NCI-H1694 treated with DMSO at 0.1 percent for 48 hours (cell line): ENCODE results near the gene MUC2.

ENCODE experiments used
- DNase-seq: peaks from one replicate; lab custom pipeline; 2025; lab: John Stamatoyannopoulos, UW

The MUC2 gene

DNA sequence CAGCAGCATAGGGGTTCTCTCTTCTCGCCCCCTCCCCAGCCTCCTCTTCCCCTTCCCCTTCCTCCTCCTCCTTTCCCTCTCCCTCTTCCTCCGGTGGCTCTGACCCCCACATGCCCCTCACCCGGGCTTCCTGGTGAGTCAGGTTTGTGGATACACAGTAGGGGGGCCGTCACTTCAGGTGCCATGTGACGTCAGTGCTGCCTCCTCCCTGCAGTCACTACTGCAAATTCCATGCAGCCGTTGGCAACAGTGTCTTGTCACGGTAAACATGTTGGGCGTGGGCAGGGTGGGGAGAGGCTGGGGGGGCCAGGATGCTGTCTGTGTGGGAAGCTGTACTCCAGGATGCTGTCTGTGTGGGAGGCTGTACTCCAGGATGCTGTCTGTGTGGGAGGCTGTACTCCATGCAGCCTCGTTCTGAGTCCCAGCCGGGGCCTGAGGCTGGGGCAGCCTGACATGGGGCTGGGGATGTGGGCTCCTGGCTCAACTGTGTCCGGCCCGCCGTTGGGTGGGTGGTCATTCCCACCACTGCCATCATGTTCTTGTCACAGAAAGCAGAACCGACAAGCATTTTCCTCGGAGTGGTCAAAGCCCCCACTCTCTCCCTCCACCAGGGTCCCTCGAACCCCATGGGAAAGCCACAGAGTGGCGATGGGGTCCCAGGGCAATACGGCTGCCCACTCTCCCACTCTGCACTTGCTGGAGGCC lies 2.4 kb upstream of the MUC2 start:
- DNase-seq: no peak

DNA sequence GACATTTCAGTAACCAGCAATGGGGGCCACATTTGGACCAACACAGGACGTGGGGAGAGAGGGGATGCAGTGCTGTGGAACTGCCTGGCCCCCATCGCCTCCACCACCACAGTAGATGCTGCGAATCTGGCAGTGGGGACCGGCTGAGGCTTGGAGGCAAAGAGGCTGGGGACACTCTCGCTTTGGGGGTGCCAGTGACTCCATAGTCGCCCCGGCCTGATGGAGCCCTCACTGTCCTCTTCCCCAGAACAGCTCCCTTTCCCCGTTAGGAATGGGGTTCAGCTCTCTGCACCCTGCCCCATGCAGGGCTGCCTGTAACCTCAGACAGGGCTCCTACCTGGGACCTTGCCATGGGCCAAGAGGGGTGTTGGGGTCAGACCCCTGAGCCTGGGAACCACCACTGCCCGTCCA lies 1.8 kb upstream of the MUC2 start:
- DNase-seq: no peak

DNA sequence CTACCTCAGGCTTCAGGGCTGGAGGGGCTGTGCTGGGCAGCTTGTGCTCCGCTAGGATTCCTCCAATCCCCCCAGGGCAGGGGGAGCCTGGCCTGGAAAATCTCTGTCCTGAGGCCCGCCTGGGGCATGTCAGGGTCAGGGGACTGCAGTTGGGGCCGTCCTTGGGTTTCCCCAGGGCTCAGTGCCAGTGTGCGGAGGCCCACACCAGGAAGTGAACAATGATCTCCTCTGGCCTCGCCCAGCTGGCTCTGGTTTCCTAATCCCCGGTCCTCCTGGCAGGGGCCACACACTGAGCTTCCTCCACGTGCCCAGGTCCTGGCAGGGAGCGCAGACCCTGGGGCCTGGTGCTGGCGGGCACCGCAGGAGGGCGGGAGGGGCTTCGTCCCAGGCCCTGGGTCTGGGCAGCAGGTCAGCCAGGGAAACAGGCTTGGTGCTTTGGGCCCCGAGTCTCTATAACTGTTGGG lies 1.4 kb upstream of the MUC2 start:
- DNase-seq: no peak

DNA sequence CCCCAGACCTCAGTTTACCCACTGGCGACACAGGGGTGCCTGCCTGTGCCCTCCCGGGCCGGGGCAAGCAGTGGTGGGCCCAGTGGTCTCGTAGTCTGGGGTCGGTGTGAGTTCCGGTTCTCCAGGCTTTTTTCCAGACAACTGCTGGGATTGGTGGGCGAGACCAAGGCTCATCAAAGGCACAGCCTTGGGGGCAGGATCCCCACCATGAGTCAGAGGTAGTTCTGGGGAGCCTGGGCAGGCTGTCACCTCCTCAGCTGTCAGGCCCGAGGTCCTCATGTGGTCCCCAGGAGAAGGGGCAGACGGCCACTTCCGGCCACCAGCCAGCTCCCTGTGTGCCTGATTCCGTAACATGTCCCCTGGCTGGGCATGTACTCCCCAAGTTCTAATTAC lies 827 bp upstream of the MUC2 start:
- no peak for DNase-seq

DNA sequence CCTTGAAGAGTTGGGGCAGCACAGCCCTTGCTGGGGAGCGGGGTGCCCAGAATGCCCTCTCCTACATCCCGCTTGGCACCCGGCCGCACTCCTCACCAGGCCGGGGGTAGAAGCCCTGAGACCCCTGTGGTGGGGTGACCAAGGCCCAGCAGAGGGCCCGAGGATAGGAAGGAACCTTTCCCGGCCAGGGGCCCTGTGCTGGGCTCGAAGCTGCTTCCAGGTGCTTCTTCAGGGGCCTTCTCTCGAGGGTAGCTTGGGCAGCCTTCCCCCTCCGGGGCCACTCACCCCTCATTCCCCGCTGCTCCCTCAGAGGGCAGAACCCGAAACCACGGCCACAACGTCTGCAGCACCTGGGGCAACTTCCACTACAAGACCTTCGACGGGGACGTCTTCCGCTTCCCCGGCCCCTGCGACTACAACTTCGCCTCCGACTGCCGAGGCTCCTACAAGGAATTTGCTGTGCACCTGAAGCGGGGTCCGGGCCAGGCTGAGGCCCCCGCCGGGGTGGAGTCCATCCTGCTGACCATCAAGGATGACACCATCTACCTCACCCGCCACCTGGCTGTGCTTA lies 752 bp downstream of the MUC2 start:
- DNase-seq: no peak

DNA sequence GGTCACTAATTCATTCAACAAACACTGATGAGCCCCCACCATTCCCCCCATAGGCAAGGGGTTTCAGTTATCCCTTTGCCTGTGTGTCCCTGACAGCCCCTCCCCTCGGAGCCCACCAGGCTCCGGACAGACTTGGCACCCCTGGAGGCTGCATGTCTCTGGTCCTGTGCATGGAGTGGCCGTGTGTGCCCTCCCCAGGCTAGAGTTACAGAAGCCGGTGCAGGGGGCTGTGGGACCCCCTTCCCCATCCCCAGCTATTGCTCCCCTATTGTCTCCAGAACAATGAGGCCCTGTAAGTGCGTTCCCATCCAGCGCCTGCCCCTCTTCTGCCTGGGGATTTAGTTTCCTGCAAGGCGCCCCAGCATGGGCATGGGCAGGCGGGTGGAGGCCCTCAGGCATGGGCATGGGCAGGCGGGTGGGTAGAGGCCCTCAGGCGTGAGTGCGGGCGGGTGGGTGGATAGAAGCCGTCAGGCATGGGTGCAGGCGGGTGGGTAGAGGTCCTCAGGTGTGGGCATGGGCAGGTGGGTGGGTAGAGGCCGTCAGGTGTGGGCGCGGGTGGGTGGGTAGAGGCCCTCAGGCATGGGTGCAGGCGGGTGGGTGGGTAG lies 1.5 kb downstream of the MUC2 start:
- no peak for DNase-seq

DNA sequence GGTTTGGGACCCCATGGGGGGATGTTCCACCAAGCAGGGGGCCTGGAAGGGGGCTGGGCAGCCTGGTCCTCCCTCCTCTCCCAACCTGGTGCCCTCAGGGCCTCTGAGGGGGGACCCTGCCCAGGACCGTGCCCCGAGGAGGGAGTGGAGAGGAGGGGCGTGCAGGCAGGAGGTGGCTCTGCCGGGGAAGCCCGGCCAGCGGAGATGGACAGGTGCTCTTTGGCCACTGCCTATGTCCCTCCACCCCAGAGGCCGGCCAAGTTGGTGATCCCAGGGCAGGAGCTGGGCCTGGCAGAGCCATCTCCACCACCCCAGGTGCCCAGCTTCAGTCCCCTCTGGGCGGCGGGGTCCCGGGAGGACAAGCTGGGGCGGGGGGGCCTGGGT lies 2.4 kb downstream of the MUC2 start:
- DNase-seq: no peak

DNA sequence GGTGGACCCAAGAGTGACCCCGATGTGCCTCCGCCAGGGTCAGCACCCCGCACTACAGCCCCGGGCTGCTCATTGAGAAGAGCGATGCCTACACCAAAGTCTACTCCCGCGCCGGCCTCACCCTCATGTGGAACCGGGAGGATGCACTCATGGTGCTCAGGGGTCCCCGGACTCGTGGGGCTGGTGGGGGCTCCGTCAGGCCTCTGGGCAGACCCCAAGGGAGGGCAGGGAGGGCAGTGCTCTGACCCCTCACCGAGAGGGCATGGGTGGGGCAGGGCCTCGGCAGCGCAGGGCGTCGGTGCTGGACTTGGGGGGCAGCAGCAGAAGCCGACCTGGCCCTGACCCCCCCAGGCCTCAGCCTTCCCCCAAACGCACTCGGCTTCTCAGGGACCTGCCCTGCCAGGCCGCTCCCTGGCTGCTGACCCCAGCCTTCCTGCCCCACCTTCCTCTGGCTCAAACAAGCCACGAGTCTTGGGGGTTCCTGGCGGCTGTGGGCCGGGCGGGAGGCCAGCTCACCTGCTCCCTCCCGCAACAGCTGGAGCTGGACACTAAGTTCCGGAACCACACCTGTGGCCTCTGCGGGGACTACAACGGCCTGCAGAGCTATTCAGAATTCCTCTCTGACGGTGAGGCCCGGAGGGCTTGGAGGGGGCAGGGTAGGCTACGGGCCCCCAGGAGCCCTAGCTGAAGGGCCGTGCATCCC lies 2.9 kb downstream of the MUC2 start:
- no peak for DNase-seq

DNA sequence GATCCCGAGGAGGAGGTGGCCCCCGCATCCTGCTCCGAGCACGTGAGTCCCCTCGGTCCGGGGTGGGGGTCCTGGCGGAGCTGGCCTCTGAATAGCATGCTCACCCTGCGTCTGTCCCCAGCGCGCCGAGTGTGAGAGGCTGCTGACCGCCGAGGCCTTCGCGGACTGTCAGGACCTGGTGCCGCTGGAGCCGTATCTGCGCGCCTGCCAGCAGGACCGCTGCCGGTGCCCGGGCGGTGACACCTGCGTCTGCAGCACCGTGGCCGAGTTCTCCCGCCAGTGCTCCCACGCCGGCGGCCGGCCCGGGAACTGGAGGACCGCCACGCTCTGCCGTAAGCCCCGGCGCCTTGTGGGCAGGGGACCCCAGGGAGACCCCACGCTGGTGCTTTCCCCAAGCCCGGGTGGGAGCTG lies 3.5 kb downstream of the MUC2 start:
- DNase-seq: no peak

DNA sequence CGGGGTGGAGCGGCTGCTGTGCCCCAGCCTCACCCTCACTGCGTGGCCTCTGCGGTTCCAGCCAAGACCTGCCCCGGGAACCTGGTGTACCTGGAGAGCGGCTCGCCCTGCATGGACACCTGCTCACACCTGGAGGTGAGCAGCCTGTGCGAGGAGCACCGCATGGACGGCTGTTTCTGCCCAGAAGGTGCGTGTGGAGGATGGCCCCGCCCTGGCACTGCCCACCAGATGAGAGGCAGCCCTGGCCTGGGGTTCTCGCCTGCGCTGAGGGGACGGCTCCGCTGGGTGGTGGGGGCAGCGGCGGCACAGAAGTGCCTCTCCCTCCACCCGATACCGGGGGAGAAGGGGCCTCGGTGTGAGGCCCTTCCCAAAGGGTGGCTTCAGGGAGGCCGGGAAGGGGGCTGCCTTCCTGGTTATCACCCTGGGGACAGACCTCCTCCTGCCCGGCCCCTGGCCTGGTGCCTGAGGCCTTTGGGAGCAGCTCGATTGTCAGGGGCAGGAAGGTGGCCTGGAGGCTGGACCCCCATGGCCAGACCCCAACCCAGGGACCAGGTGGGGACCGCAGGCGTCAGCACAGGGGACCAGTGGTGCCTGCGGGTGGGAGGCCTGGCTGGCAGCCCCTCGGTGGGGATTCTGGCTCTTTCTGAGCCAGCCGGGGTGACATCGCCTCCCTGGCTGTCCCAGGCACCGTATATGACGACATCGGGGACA lies 7.1 kb downstream of the MUC2 start:
- no peak for DNase-seq

DNA sequence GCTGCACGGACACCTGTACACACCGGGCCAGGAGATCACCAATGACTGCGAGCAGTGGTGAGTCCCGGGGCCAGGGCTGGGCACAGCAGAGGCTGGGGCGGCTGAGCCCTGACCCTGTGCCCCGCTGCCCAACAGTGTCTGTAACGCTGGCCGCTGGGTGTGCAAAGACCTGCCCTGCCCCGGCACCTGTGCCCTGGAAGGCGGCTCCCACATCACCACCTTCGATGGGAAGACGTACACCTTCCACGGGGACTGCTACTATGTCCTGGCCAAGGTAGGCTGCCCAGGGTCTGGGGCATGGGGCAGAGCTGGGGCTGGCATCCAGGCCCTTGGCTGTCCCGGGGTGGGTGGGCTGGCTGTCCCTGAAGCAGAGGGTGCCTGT lies 7.7 kb downstream of the MUC2 start:
- DNase-seq: no peak

DNA sequence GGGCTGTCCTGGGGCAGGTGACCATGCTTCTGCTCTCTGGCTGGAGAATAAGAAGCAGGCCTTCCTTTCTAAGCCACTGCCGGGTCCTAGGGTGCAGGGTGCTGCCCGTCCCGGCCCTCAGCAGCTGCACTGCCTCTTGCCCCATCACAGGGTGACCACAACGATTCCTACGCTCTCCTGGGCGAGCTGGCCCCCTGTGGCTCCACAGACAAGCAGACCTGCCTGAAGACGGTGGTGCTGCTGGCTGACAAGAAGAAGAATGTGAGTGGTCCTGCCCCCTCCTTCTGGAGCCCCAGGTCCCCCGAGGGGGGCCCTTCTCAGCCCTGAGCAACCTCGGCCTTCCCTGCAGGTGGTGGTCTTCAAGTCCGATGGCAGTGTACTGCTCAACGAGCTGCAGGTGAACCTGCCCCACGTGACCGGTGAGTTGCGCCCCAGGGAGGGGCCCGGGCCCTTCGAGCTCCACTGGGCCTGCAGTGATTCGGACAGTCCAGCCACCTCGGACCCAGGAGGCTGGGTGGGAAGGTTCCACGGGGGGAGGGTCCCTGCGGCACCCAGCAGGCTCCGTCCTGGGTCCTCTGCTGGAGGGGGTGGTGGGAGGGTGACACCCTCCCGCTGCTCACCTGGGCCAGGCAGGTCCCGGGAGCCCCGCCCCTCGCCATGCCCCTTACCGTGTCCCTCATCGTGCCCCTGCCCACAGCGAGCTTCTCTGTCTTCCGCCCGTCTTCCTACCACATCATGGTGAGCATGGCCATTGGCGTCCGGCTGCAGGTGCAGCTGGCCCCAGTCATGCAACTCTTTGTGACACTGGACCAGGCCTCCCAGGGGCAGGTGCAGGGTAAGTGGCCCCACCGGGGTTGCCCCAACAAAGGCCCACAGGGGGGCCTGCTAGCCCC lies 8.3 kb downstream of the MUC2 start:
- DNase-seq: no peak

DNA sequence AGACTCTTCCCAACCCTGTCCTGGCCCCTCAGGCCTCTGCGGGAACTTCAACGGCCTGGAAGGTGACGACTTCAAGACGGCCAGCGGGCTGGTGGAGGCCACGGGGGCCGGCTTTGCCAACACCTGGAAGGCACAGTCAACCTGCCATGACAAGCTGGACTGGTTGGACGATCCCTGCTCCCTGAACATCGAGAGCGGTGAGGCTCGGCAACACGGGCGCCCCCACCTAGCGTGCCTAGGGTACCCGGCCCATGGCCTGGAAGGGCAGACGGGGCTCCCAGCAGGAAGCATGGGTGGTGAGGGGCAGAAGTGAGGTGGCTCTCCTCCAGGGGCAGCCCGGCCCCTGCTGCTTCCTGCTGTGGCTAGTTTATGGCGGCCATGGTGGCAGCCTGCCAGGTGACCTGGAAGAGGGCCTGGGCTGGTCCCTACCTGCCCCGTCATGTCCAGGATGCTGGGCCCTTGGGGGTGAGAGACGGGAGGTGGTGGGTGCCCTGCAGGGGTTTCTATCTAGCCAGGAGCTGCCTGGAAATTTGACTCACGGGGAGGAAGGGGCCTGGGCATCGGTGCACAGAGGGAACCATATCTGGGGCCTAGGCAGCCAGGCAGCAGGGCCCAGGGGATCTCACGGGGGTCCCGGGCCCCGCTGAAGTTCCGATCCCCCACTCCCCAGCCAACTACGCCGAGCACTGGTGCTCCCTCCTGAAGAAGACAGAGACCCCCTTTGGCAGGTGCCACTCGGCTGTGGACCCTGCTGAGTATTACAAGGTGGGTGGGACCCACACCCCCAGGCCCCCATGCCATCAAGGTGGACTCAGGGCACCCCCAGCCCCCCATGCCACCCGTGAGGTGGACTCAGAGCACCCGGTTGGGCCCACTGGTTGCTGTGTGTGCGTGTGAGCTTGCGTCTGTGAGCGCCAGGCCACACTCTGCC lies 9.2 kb downstream of the MUC2 start:
- DNase-seq: no peak

DNA sequence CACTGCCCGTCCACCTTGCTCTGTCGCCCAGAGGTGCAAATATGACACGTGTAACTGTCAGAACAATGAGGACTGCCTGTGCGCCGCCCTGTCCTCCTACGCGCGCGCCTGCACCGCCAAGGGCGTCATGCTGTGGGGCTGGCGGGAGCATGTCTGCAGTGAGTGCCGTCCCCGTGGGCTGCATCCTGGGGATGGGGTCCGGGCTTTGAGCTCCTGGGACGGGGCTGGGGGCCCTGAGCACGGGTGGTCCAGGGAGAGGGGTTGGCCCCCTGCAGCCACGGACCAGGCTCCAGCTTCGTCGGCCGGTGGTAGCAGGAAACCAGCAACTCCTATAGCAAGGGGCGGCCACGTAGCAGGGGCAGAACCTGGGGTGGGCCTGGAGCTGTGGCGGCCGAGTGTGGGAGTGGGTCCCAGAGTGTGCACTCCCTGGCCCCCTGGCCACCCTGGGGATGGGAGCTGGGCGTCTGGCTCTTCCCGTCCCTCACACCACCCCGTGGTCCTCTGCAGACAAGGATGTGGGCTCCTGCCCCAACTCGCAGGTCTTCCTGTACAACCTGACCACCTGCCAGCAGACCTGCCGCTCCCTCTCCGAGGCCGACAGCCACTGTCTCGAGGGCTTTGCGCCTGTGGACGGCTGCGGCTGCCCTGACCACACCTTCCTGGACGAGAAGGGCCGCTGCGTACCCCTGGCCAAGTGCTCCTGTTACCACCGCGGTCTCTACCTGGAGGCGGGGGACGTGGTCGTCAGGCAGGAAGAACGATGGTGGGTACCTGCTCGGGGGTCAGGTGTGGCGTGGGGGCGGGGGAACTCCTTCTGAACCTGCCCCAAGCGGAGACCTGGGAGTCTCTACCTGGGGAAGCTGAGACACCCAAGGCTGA lies 10.1 kb downstream of the MUC2 start:
- no peak for DNase-seq

DNA sequence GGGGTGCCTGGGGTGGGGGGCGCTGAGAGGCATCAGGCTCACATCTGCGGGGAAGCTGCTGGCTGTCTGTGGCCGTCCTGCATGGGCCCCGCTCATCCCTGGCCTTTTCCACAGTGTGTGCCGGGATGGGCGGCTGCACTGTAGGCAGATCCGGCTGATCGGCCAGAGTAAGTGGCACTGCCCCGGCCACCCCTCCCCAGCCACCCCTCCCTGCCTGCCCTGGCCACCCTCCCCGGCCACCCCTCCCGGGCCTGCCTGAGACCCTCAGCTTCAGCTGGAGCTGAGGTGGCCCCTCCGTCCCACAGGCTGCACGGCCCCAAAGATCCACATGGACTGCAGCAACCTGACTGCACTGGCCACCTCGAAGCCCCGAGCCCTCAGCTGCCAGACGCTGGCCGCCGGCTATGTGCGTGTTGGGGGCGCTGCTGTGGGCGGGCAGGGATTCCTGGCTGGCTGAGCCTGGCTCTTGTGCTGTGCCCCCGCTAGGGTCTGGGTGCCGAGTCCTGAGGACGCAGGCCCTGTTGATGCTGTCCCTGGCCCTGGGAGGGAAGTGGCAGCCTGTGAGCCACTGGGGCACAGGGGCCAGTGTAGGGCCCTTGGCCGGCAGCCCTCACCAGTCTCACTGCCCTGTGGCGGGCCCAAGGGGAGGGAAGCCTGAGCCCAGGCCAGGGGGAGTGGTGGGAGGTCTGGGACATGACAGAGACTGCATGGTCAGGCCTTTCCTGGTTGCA lies 10.9 kb downstream of the MUC2 start:
- DNase-seq: no peak

DNA sequence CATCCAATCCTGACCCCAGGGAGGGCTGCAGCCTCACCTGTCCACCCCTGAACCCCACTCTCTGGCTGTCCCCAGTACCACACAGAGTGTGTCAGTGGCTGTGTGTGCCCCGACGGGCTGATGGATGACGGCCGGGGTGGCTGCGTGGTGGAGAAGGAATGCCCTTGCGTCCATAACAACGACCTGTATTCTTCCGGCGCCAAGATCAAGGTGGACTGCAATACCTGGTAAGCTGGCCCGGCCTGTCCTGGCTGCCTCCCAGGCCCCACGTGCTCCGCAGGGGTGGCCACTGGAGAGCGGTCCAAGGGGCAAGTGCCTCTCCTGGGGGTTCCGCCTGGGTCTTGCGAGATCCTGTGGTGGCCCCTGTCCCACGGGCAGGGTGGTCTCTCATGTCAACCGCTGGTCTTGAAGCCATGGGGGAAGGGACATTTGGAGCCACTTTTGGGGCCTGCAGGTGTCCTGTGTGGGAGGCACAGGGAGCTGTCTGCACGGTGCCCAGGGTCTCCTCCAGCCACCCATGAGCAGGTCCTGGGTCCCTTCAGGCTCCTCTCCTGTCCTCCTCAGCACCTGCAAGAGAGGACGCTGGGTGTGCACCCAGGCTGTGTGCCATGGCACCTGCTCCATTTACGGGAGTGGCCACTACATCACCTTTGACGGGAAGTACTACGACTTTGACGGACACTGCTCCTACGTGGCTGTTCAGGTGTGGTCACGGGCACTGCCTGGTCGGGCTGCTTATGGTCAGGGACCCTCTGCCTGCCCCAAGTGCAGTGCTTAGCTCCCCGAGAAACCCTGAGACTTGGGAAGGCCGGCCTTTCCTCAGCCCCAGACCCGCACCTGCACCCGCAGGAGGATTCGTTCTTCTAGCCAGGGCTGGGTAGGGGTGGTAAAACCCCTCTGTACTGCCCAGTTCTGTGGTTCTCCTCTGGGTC lies 11.8 kb downstream of the MUC2 start:
- DNase-seq: no peak

DNA sequence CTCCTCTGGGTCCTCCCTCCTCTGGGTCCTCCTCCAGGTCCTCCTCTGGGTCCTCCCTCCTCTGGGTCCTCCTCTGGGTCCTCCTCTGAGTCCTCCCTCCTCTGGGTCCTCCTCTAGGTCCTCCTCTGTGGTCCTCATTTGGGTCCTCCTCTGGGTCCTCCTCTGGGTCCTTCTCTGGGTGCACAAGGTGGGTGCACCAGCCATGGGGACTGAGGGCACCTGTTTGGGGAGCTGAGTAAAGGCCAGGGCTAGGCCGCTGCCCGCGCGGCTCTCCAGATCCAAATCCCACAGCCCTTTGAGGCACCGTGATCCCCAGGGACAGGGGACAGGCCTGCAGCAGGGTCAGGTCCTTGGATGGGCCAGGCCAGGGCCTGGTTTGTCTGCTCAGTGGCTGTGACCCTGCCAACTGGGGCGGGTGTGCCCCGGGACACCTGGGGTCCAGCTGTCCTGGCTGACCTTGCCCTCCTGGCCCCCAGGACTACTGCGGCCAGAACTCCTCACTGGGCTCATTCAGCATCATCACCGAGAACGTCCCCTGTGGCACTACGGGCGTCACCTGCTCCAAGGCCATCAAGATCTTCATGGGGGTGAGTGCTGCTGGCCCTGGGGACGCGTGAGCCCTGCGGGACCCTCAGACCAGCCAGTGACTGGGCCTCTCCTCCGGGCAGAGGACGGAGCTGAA lies 12.7 kb downstream of the MUC2 start:
- DNase-seq: no peak
